ENCODE measurements around the gene TSTD1. TPM values are rescaled to one million over a fixed set of nuclear protein-coding genes. Genes with fewer than 3 reads are reported as not detected.

Gene TSTD1
- total RNA-seq, 1 experiment from 2014 or later = 74.5 TPM

DNA sequence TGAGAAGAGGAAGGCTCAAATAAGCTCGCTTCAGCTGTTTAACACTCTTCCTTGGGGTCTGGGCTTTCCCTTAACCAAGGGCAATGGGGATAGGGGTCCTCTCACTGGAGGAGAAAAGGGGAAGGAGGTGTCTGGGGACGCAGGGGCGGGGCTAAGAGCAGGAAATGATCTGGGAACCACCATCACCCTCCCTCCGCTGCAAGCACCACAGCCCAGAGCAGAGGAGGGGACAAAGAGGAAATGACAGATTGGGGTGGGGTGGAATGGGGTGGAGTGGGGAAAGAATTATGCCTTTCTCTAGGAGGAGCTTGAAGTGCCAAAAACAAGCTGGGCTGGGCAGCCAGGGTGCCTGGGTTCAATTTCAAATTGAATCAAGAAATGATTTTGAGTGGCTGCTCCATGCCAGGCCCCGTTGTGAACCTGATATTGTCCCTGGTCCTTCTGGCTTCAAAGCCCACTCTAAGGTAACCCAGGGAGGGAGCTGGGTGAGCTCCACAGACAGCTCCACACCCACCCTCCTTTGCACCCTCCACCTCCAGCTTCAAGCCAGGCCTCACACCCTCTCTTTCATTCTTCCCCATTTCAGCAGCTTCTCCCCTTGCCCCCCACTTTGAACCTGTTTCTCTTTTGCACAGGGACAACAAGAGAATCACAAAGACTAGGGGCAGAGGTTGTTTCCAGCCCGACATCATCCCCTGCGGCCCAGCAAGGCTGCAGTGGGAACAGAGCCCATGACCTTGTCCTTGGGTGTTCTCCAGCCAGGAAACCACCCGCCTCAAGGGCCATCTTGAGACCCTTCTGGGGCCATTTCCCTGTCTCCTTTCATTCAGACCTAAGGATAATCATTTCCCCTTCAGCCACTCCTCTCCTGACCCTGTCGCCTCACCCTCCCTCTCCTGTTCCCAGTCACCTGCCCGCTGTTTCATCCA is 29.8 kb upstream of the TSTD1 start:
- ChIA-PET CTCF (interaction anchor here (0.9 to 4.1 kb wide), 4 partner anchors 21 to 29 kb away, joined by 3 to 109 read pairs (median 4); partner anchors contain the start of genes KLHDC9 and NECTIN4), POLR2A (interaction anchor here (2.4 kb wide), 1 partner anchor 23 kb away, joined by 11 read pairs; the partner anchor contains the start of gene USF1)
- ATAC-seq = peak; percentile 83
- no peak for DNase-seq (ENCODE audit: low spot score)
- H3K4me3 Mint-ChIP-seq = no peak overlapping the region
- H3K36me3 Mint-ChIP-seq = no peaks in the 10 kb centered on the region
- H3K27me3 Mint-ChIP-seq (ENCODE audit: low read depth) = peaks cover 4% of the 10 kb centered on the region; the same call in 1 of the 2 replicates
- no peak overlapping the region; the same call in 1 of the 2 replicates for H3K27ac Mint-ChIP-seq
- TF ChIP-seq JUN (CRISPR knock-in tag; IDR thresholded peaks at IDR 0.05) (no peak), ZNF317 (CRISPR knock-in tag; IDR thresholded peaks at IDR 0.05; ENCODE audit: borderline replicate concordance, low read depth) (no peak), NR3C1 (CRISPR knock-in tag; conservative IDR thresholded peaks at IDR 0.05; ENCODE audit: low read depth) (no peak)
- TF ChIP-seq, protein P1, sequence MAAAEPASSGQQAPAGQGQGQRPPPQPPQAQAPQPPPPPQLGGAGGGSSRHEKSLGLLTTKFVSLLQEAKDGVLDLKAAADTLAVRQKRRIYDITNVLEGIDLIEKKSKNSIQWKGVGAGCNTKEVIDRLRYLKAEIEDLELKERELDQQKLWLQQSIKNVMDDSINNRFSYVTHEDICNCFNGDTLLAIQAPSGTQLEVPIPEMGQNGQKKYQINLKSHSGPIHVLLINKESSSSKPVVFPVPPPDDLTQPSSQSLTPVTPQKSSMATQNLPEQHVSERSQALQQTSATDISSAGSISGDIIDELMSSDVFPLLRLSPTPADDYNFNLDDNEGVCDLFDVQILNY (CRISPR knock-in tag; IDR thresholded peaks at IDR 0.05) = no peak
- TF ChIP-seq, protein P2, sequence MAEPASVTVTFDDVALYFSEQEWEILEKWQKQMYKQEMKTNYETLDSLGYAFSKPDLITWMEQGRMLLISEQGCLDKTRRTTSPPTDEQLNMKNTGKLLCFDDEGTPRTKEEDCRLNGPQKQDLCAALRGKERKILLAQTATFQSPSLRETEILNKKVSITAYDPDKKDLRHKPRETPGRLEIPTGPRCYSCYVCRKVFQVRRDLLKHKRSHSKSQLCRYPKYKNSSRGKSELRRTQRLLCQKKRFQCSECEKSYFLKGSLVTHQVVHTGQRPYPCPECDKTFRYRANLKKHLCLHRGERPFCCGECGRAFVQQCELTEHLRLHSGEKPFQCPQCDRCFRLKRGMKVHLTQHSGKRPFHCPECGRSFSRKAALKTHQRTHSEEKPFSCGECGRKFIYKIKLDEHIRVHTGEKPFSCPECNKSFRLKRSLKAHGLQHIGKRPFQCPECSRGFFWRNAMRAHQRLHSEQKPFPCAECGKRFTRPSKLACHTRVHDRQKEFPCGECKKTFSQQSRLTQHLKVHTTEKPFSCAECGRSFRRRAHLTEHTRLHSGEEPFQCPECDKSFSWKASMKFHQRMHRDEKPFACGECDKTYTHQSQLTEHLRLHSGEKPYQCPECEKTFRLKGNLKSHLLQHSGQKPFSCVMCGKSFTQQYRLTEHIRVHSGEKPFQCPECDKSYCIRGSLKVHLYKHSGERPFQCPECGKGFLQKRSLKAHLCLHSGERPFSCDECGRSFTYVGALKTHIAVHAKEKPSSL (CRISPR knock-in tag; conservative IDR thresholded peaks at IDR 0.05) = no peak
- no peaks in the 10 kb centered on the region for H3K9me3 Mint-ChIP-seq
- H3K4me1 Mint-ChIP-seq = peaks cover 26% of the 10 kb centered on the region

GRCh38 chr1:161066694-161067093 is 27.9 kb upstream of the TSTD1 start:
- ChIA-PET POLR2A (no interaction called here), CTCF (no interaction called here)
- no peak for DNase-seq (ENCODE audit: low spot score)
- H3K27ac Mint-ChIP-seq = no peak overlapping the region
- ATAC-seq = no peak
- H3K36me3 Mint-ChIP-seq = no peaks in the 10 kb centered on the region
- TF ChIP-seq, protein P3, sequence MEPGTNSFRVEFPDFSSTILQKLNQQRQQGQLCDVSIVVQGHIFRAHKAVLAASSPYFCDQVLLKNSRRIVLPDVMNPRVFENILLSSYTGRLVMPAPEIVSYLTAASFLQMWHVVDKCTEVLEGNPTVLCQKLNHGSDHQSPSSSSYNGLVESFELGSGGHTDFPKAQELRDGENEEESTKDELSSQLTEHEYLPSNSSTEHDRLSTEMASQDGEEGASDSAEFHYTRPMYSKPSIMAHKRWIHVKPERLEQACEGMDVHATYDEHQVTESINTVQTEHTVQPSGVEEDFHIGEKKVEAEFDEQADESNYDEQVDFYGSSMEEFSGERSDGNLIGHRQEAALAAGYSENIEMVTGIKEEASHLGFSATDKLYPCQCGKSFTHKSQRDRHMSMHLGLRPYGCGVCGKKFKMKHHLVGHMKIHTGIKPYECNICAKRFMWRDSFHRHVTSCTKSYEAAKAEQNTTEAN (CRISPR knock-in tag; IDR thresholded peaks at IDR 0.05) = no peak
- TF ChIP-seq ZNF317 (CRISPR knock-in tag; IDR thresholded peaks at IDR 0.05; ENCODE audit: borderline replicate concordance, low read depth) = no peak
- TF ChIP-seq, protein P4, sequence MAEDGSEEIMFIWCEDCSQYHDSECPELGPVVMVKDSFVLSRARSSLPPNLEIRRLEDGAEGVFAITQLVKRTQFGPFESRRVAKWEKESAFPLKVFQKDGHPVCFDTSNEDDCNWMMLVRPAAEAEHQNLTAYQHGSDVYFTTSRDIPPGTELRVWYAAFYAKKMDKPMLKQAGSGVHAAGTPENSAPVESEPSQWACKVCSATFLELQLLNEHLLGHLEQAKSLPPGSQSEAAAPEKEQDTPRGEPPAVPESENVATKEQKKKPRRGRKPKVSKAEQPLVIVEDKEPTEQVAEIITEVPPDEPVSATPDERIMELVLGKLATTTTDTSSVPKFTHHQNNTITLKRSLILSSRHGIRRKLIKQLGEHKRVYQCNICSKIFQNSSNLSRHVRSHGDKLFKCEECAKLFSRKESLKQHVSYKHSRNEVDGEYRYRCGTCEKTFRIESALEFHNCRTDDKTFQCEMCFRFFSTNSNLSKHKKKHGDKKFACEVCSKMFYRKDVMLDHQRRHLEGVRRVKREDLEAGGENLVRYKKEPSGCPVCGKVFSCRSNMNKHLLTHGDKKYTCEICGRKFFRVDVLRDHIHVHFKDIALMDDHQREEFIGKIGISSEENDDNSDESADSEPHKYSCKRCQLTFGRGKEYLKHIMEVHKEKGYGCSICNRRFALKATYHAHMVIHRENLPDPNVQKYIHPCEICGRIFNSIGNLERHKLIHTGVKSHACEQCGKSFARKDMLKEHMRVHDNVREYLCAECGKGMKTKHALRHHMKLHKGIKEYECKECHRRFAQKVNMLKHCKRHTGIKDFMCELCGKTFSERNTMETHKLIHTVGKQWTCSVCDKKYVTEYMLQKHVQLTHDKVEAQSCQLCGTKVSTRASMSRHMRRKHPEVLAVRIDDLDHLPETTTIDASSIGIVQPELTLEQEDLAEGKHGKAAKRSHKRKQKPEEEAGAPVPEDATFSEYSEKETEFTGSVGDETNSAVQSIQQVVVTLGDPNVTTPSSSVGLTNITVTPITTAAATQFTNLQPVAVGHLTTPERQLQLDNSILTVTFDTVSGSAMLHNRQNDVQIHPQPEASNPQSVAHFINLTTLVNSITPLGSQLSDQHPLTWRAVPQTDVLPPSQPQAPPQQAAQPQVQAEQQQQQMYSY (CRISPR knock-in tag; IDR thresholded peaks at IDR 0.05) = no peak
- no peak for TF ChIP-seq EMX1 (CRISPR knock-in tag; IDR thresholded peaks at IDR 0.05)
- TF ChIP-seq SMAD3 (CRISPR knock-in tag; IDR thresholded peaks at IDR 0.05; ENCODE audit: borderline replicate concordance) = no peak
- no peak for TF ChIP-seq SOX15 (CRISPR knock-in tag; IDR thresholded peaks at IDR 0.05)
- no peak for TF ChIP-seq GRHL2 (CRISPR knock-in tag; IDR thresholded peaks at IDR 0.05; ENCODE audit: insufficient replicate concordance, severe bottlenecking)
- TF ChIP-seq GABPB1 (CRISPR knock-in tag; IDR thresholded peaks at IDR 0.05) = no peak
- no peak for TF ChIP-seq CREM (CRISPR knock-in tag; IDR thresholded peaks at IDR 0.05)
- TF ChIP-seq CBFB (CRISPR knock-in tag; IDR thresholded peaks at IDR 0.05; ENCODE audit: low read depth) = no peak
- TF ChIP-seq, protein P5, sequence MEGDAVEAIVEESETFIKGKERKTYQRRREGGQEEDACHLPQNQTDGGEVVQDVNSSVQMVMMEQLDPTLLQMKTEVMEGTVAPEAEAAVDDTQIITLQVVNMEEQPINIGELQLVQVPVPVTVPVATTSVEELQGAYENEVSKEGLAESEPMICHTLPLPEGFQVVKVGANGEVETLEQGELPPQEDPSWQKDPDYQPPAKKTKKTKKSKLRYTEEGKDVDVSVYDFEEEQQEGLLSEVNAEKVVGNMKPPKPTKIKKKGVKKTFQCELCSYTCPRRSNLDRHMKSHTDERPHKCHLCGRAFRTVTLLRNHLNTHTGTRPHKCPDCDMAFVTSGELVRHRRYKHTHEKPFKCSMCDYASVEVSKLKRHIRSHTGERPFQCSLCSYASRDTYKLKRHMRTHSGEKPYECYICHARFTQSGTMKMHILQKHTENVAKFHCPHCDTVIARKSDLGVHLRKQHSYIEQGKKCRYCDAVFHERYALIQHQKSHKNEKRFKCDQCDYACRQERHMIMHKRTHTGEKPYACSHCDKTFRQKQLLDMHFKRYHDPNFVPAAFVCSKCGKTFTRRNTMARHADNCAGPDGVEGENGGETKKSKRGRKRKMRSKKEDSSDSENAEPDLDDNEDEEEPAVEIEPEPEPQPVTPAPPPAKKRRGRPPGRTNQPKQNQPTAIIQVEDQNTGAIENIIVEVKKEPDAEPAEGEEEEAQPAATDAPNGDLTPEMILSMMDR (IDR thresholded peaks at IDR 0.05) = no peak
- TF ChIP-seq TP53 (CRISPR knock-in tag; IDR thresholded peaks at IDR 0.05) = no peak
- no peak for TF ChIP-seq NR3C1 (CRISPR knock-in tag; conservative IDR thresholded peaks at IDR 0.05; ENCODE audit: low read depth)
- no peak for TF ChIP-seq AR (CRISPR knock-in tag; IDR thresholded peaks at IDR 0.05)
- no peak for TF ChIP-seq FOXP1 (CRISPR knock-in tag; IDR thresholded peaks at IDR 0.05; ENCODE audit: borderline replicate concordance)
- peaks cover 33% of the 10 kb centered on the region for H3K4me1 Mint-ChIP-seq
- no peak overlapping the region for H3K4me3 Mint-ChIP-seq
- peaks cover 4% of the 10 kb centered on the region; the same call in 1 of the 2 replicates for H3K27me3 Mint-ChIP-seq (ENCODE audit: low read depth)
- H3K9me3 Mint-ChIP-seq = no peaks in the 10 kb centered on the region

All from WTC11 (cell line).